Measurements from ENCODE around the gene LITAF.

Gene LITAF

GRCh38 chr16:11552440-11552839, 34.3 kb downstream of the LITAF start:
- H4K20me1 ChIP-seq (ENCODE audit: low read depth, low read length) = no peaks in the 10 kb centered on the region
- no peak overlapping the region for H3K27ac ChIP-seq (ENCODE audit: low read depth, low read length)
- H3K9me3 ChIP-seq (ENCODE audit: insufficient read depth, low read length) = no peaks in the 10 kb centered on the region
- no peak for TF ChIP-seq EZH2phosphoT487 (conservative IDR thresholded peaks at IDR 0.05; ENCODE audit: low read length)
- H3F3A ChIP-seq (ENCODE audit: insufficient read depth) = no peaks in the 10 kb centered on the region
- H3K79me2 ChIP-seq (ENCODE audit: insufficient read depth, low read length) = no peaks in the 10 kb centered on the region
- H3K9ac ChIP-seq (ENCODE audit: low read length) = no peak overlapping the region
- H3K27me3 ChIP-seq (ENCODE audit: low read length) = no peaks in the 10 kb centered on the region
- no peak overlapping the region for H2AFZ ChIP-seq (ENCODE audit: low read depth, low read length, severe bottlenecking)
- no peak overlapping the region for H3K4me2 ChIP-seq (ENCODE audit: low read depth, low read length, poor library complexity, severe bottlenecking)
- no peaks in the 10 kb centered on the region for H3K36me3 ChIP-seq (ENCODE audit: low read length)
- H3K9me2 ChIP-seq (replicated peaks; ENCODE audit: insufficient read depth, low read length) = no peaks in the 10 kb centered on the region
- no peak overlapping the region for H3K4me3 ChIP-seq (ENCODE audit: insufficient read depth, low read length, poor library complexity, severe bottlenecking)

- no peaks in the 10 kb centered on the region for H3K79me2 ChIP-seq (ENCODE audit: insufficient read depth, low read length)
- H3K4me2 ChIP-seq (ENCODE audit: low read depth, low read length, poor library complexity, severe bottlenecking) = no peak overlapping the region
- H3F3A ChIP-seq (ENCODE audit: insufficient read depth) = no peaks in the 10 kb centered on the region
- no peaks in the 10 kb centered on the region for H3K9me2 ChIP-seq (replicated peaks; ENCODE audit: insufficient read depth, low read length)
- no peaks in the 10 kb centered on the region for H3K9me3 ChIP-seq (ENCODE audit: insufficient read depth, low read length)
- H3K4me3 ChIP-seq (ENCODE audit: insufficient read depth, low read length, poor library complexity, severe bottlenecking) = no peak overlapping the region
- H3K36me3 ChIP-seq (ENCODE audit: low read length) = no peaks in the 10 kb centered on the region
- TF ChIP-seq EZH2phosphoT487 (conservative IDR thresholded peaks at IDR 0.05; ENCODE audit: low read length) = no peak
- no peak for TF ChIP-seq CTCF (IDR thresholded peaks at IDR 0.05; ENCODE audit: insufficient read depth, low read length, poor library complexity, severe bottlenecking)
- H3K27me3 ChIP-seq (ENCODE audit: low read length) = no peaks in the 10 kb centered on the region
- no peak overlapping the region for H2AFZ ChIP-seq (ENCODE audit: low read depth, low read length, severe bottlenecking)
- no peaks in the 10 kb centered on the region for H4K20me1 ChIP-seq (ENCODE audit: low read depth, low read length)
- no peak overlapping the region for H3K27ac ChIP-seq (ENCODE audit: low read depth, low read length)
- H3K9ac ChIP-seq (ENCODE audit: low read length) = no peak overlapping the region
These were observed 34.9 kb downstream of the LITAF start for GRCh38 chr16:11551842-11552241.

GRCh38 chr16:11550791-11551498, 35.8 kb downstream of the LITAF start:
- H2AFZ ChIP-seq (ENCODE audit: low read depth, low read length, severe bottlenecking) = no peak overlapping the region
- no peaks in the 10 kb centered on the region for H4K20me1 ChIP-seq (ENCODE audit: low read depth, low read length)
- no peaks in the 10 kb centered on the region for H3K36me3 ChIP-seq (ENCODE audit: low read length)
- H3K27me3 ChIP-seq (ENCODE audit: low read length) = no peaks in the 10 kb centered on the region
- H3K79me2 ChIP-seq (ENCODE audit: insufficient read depth, low read length) = no peaks in the 10 kb centered on the region
- H3K9me3 ChIP-seq (ENCODE audit: insufficient read depth, low read length) = no peaks in the 10 kb centered on the region
- H3K4me3 ChIP-seq (ENCODE audit: insufficient read depth, low read length, poor library complexity, severe bottlenecking) = no peak overlapping the region
- no peaks in the 10 kb centered on the region for H3F3A ChIP-seq (ENCODE audit: insufficient read depth)
- H3K27ac ChIP-seq (ENCODE audit: low read depth, low read length) = no peak overlapping the region
- TF ChIP-seq EZH2phosphoT487 (conservative IDR thresholded peaks at IDR 0.05; ENCODE audit: low read length) = no peak
- no peak for TF ChIP-seq CTCF (IDR thresholded peaks at IDR 0.05; ENCODE audit: insufficient read depth, low read length, poor library complexity, severe bottlenecking)
- H3K4me2 ChIP-seq (ENCODE audit: low read depth, low read length, poor library complexity, severe bottlenecking) = no peak overlapping the region
- H3K9ac ChIP-seq (ENCODE audit: low read length) = no peak overlapping the region
- H3K9me2 ChIP-seq (replicated peaks; ENCODE audit: insufficient read depth, low read length) = no peaks in the 10 kb centered on the region

- TF ChIP-seq EZH2phosphoT487 (conservative IDR thresholded peaks at IDR 0.05; ENCODE audit: low read length) (no peak), CTCF (IDR thresholded peaks at IDR 0.05; ENCODE audit: insufficient read depth, low read length, poor library complexity, severe bottlenecking) (no peak)
- H3K9me2 ChIP-seq (replicated peaks; ENCODE audit: insufficient read depth, low read length) = no peaks in the 10 kb centered on the region
- no peak overlapping the region for H3K4me2 ChIP-seq (ENCODE audit: low read depth, low read length, poor library complexity, severe bottlenecking)
- H3K9ac ChIP-seq (ENCODE audit: low read length) = no peak overlapping the region
- no peak overlapping the region for H2AFZ ChIP-seq (ENCODE audit: low read depth, low read length, severe bottlenecking)
- no peak overlapping the region for H3K4me3 ChIP-seq (ENCODE audit: insufficient read depth, low read length, poor library complexity, severe bottlenecking)
- no peak overlapping the region for H3K27ac ChIP-seq (ENCODE audit: low read depth, low read length)
- no peaks in the 10 kb centered on the region for H3K9me3 ChIP-seq (ENCODE audit: insufficient read depth, low read length)
- no peaks in the 10 kb centered on the region for H3K27me3 ChIP-seq (ENCODE audit: low read length)
- no peaks in the 10 kb centered on the region for H3F3A ChIP-seq (ENCODE audit: insufficient read depth)
- H3K36me3 ChIP-seq (ENCODE audit: low read length) = no peaks in the 10 kb centered on the region
- no peaks in the 10 kb centered on the region for H4K20me1 ChIP-seq (ENCODE audit: low read depth, low read length)
- H3K79me2 ChIP-seq (ENCODE audit: insufficient read depth, low read length) = no peaks in the 10 kb centered on the region
These were observed 39.4 kb downstream of the LITAF start for GRCh38 chr16:11547118-11547916.

All from SU-DHL-6 (cell line).